Fibroblast of lung (primary cell): Measurements from ENCODE around the gene LRRC37A. TPM values are rescaled to one million over a fixed set of nuclear protein-coding genes. Genes with fewer than 3 reads are reported as not detected.
A peak's percentile ranks its signal among the peaks of the same experiment; 100 is the strongest.
"Not testable (repeated sequence)": the region's sequence is repeated elsewhere in the genome, so short reads cannot be mapped to it uniquely, and the experiment has no call there.

Source experiments
- DNase-seq, 2 donors: peaks; one replicate each; pipeline versions ENCODE4 v3.0.0 to v3.0.0-alpha.2; 2010; ENCODE audit warnings: low read depth in 2 of 2
- H2AFZ ChIP-seq: 2 replicates; pipeline ENCODE4 v1.5.1; 2012; ENCODE audit warnings: low read length, control low read depth, inconsistent platforms
- H3K27ac ChIP-seq: 2 replicates; pipeline ENCODE4 v1.5.1; 2011; ENCODE audit warnings: low read length, control low read depth; ENCODE audit not compliant: insufficient read depth
- H3K27me3 ChIP-seq: 2 replicates; pipeline ENCODE4 v1.5.1; 2011; ENCODE audit warnings: mild to moderate bottlenecking, low read length; ENCODE audit not compliant: control insufficient read depth, insufficient read depth
- H3K36me3 ChIP-seq: 2 replicates; pipeline ENCODE4 v1.5.1; 2011; ENCODE audit warnings: low read length; ENCODE audit not compliant: control insufficient read depth, insufficient read depth
- H3K4me1 ChIP-seq: 2 replicates; pipeline ENCODE4 v1.5.1; 2011; ENCODE audit warnings: low read length; ENCODE audit not compliant: control insufficient read depth, insufficient read depth; ENCODE audit errors: extremely low read depth
- H3K4me2 ChIP-seq: 2 replicates; pipeline ENCODE4 v1.5.1; 2011; ENCODE audit warnings: low read length, control low read depth; ENCODE audit not compliant: insufficient read depth; ENCODE audit errors: extremely low read depth
- H3K4me3 ChIP-seq, 4 experiments: fragments of 200-600 bp in 1 of 4; sonication (generic) in 1 of 4; replicated peaks in 1 of 4; 2 replicates each; pipeline ENCODE4 v1.5.1; 2011 to 2016; ENCODE audit warnings: low read length in 4 of 4, low read depth in 3 of 4, mild to moderate bottlenecking in 3 of 4, control low read depth in 2 of 4, inconsistent platforms in 1 of 4, mixed read lengths in 1 of 4; ENCODE audit not compliant: insufficient read depth in 1 of 4; ENCODE audit errors: control extremely low read depth in 1 of 4
- H3K79me2 ChIP-seq: 2 replicates; pipeline ENCODE4 v1.5.1; 2012; ENCODE audit warnings: mild to moderate bottlenecking, low read length, inconsistent platforms; ENCODE audit not compliant: control insufficient read depth, insufficient read depth
- H3K9ac ChIP-seq: 2 replicates; pipeline ENCODE4 v1.5.1; 2011; ENCODE audit warnings: mild to moderate bottlenecking, low read length, control low read depth; ENCODE audit not compliant: insufficient read depth
- H3K9me3 ChIP-seq: 2 replicates; pipeline ENCODE4 v1.5.1; 2012; ENCODE audit warnings: low read depth, low read length; ENCODE audit not compliant: control insufficient read depth, insufficient read depth
- H4K20me1 ChIP-seq: 2 replicates; pipeline ENCODE4 v1.5.1; 2011; ENCODE audit warnings: low read length; ENCODE audit not compliant: control insufficient read depth, insufficient read depth; ENCODE audit errors: extremely low read depth
- polyA minus RNA-seq: library from RNA; depleted of rRNA, polyadenylated mRNA; stranded (reverse); fragments of >200 nt; gene quantifications from 2 replicates; pipeline ENCODE4 v1.2.3, GENCODE V29; 2011; ENCODE audit warnings: low replicate concordance
- polyA plus RNA-seq, 2 donors: library from polyadenylated mRNA; depleted of rRNA in 1 of 2; stranded (reverse) in 1 of 2; unstranded in 1 of 2; fragments of >200 nt; gene quantifications; 2 replicates each; pipeline ENCODE4 v1.2.1, GENCODE V29; 2011 to 2012; ENCODE audit warnings: missing spikeins in 1 of 2
- total RNA-seq: library from RNA; depleted of rRNA; stranded (reverse); fragments of >200 nt; gene quantifications from 2 replicates; pipeline ENCODE4 v1.2.1, GENCODE V29; 2014
- TF ChIP-seq, protein P1 (sequence below), 2 donors: IDR thresholded peaks in 1 of 2; conservative IDR thresholded peaks in 1 of 2; 1 replicate in 1 of 2; 2 replicates in 1 of 2; pipeline ENCODE4 v1.5.1; 2011 to 2012; ENCODE audit warnings: low read length in 2 of 2, control low read depth in 1 of 2, inconsistent platforms in 1 of 2, low read depth in 1 of 2, mild to moderate bottlenecking in 1 of 2

LRRC37A gene
- total RNA-seq (1.0 and 2.5 TPM in 2 replicates), polyA plus RNA-seq (0.45 and 0.84 TPM in 2 replicates), polyA minus RNA-seq (1.4 TPM in 1 of 2 replicates, not detected in the other)
- polyA plus RNA-seq (2012) = 0.64 and 0.71 TPM in 2 replicates

DNA sequence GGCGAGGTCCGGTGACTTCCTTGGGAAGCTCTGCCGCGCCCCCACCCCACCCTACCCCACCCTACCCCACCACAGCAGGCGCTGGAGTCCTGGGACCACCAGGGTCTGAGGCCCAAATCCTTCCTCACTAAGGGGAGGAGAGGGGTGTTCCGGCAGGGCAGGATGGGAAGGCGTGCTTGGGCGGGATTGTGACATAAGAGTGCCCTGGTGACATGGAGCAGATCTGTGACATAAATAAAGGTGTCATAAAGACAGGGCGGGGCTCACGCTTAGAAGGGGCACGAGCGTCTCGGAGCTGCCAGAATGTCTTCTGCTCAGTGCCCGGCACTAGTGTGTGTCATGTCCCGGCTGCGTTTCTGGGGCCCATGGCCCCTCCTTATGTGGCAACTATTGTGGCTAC is at the start of gene LRRC37A:
Gene LRRC37A (plus strand): TSS at position 301 of the 400 bp plus-strand sequence. CDS start 3 bp downstream, at position 304.
- not testable (repeated sequence) for H3K9me3 ChIP-seq, H3K27ac ChIP-seq, H3K4me3 ChIP-seq, H3K4me2 ChIP-seq, H4K20me1 ChIP-seq, H2AFZ ChIP-seq, H3K27me3 ChIP-seq, H3K79me2 ChIP-seq, H3K9ac ChIP-seq, H3K4me1 ChIP-seq, DNase-seq, H3K36me3 ChIP-seq

DNA sequence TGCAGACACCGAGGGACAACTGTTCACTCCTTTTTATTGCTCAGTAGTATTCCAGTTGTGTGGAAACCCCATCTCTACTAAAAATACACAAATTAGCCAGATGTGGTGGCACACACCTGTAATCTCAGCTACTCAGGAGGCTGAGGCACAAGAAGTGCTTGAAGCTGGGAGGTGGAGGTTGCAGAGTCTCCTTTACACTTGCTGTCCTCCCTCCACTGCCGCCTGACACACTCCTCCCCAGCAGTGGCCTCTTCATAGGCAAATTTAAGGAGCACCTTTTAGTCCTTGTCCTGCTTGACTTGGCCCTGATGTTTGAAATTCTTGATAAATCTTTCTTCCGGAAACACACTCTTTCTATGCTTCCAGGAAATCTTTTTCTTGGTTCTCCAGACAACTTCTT is 45.8 kb upstream of the LRRC37A start:
- H3K4me2 ChIP-seq, H2AFZ ChIP-seq, H3K4me3 ChIP-seq, H3K4me1 ChIP-seq, H3K9me3 ChIP-seq, H4K20me1 ChIP-seq, H3K36me3 ChIP-seq, H3K79me2 ChIP-seq, H3K27me3 ChIP-seq, H3K27ac ChIP-seq, DNase-seq, H3K9ac ChIP-seq: not testable (repeated sequence)

DNA sequence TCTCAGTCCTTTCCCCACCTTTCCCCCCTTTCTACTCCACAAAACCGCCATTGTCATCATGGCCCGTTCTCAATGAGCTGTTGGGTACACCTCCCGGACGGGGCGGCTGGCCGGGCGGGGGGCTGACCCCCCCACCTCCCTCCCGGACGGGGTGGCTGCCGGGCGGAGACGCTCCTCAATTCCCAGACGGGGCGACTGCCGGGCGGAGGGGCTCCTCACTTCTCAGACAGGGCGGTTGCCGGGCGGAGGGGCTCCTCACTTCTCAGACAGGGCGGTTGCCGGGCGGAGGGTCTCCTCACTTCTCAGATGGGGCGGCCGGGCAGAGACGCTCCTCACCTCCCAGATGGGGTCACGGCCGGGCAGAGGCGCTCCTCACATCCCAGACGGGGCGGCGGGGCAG is 42.1 kb upstream of the LRRC37A start:
- not testable (repeated sequence) for DNase-seq, H2AFZ ChIP-seq, H4K20me1 ChIP-seq, H3K4me3 ChIP-seq, H3K27ac ChIP-seq, H3K4me2 ChIP-seq, H3K4me1 ChIP-seq, H3K36me3 ChIP-seq, H3K9ac ChIP-seq, H3K27me3 ChIP-seq, H3K9me3 ChIP-seq, H3K79me2 ChIP-seq

DNA sequence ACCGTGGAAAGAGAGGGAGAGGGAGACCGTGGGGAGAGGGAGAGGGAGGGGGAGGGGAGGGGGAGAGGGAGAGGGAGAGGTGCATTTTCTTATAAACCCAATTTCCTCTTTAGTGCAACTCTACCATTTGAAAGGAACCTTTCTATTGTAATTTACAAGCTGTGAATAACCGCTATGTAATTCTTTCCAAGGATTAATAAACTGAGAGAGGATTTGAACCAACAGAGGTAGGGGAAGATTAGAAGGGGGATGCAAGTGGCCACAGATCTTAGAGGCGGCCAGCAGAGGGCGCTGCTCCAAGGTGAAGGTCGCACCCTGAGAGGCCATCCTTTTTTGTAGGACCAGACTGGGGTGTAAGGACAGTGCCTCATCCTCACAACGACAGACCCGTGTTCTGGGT is 41.2 kb upstream of the LRRC37A start:
- not testable (repeated sequence) for H3K9ac ChIP-seq, H3K4me1 ChIP-seq, H3K27me3 ChIP-seq, H3K79me2 ChIP-seq, H3K27ac ChIP-seq, H3K9me3 ChIP-seq, H2AFZ ChIP-seq, H3K4me2 ChIP-seq, H3K36me3 ChIP-seq, H4K20me1 ChIP-seq, H3K4me3 ChIP-seq
- peak; percentile 13 to 50 for DNase-seq
- TF ChIP-seq, protein P1, sequence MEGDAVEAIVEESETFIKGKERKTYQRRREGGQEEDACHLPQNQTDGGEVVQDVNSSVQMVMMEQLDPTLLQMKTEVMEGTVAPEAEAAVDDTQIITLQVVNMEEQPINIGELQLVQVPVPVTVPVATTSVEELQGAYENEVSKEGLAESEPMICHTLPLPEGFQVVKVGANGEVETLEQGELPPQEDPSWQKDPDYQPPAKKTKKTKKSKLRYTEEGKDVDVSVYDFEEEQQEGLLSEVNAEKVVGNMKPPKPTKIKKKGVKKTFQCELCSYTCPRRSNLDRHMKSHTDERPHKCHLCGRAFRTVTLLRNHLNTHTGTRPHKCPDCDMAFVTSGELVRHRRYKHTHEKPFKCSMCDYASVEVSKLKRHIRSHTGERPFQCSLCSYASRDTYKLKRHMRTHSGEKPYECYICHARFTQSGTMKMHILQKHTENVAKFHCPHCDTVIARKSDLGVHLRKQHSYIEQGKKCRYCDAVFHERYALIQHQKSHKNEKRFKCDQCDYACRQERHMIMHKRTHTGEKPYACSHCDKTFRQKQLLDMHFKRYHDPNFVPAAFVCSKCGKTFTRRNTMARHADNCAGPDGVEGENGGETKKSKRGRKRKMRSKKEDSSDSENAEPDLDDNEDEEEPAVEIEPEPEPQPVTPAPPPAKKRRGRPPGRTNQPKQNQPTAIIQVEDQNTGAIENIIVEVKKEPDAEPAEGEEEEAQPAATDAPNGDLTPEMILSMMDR (conservative IDR thresholded peaks at IDR 0.05 in 1 of 2, IDR thresholded peaks at IDR 0.05 in 1 of 2; ENCODE audit: low read depth in 1 of 2, low read length in 2 of 2) = peak; percentile 49 to 72

DNA sequence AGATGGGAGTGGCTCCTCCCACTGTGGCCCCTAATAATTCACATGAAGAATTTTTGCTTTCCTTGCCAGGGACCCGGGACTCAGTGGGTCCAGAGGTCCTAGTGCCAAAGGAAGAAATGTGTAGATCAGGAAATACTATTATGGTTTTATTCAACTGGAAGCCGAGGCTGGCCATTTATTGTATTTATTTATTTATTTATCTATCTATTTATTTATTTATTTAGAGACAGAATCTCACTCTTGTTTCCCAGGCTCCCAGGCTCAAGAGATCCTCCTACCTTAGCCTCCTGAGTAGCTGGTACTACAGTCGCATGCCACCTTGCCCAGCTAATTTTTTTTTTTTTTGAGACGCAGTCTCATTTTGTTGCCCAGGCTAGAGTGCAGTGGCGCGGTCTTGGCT is 40.7 kb upstream of the LRRC37A start:
- H3K9ac ChIP-seq, H3K9me3 ChIP-seq, H3K4me3 ChIP-seq, DNase-seq, H3K27me3 ChIP-seq, H3K4me1 ChIP-seq, H3K4me2 ChIP-seq, H3K36me3 ChIP-seq, H2AFZ ChIP-seq, H4K20me1 ChIP-seq, H3K79me2 ChIP-seq, H3K27ac ChIP-seq: not testable (repeated sequence)

DNA sequence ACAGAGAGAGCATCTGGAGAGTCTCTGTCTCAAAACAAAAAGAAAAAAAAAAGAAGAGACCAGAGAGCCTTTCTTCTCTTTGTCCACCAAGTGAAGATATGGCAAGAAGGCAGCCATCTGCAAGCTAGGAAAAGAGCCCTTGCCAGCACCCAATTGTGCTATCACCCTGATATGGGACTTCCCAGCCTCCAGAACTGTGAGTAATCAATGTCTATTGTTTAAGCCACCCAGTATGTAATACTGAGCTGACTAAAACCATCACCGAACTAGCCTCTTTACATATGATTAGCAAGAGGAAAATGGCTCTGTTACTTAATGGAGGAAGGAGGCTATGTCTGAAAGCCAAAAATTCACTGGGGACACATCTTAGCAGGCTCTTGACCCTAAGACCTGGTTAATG is 38.6 kb upstream of the LRRC37A start:
- DNase-seq, H3K4me2 ChIP-seq, H3K4me3 ChIP-seq, H3K9ac ChIP-seq, H3K4me1 ChIP-seq, H2AFZ ChIP-seq, H3K27ac ChIP-seq, H3K79me2 ChIP-seq, H4K20me1 ChIP-seq, H3K9me3 ChIP-seq, H3K27me3 ChIP-seq, H3K36me3 ChIP-seq: not testable (repeated sequence)
